ENCODE measurements around the gene THRA. TPM values are rescaled to one million over a fixed set of nuclear protein-coding genes. Genes with fewer than 3 reads are reported as not detected.
A peak's percentile ranks its signal among the peaks of the same experiment; 100 is the strongest.
"Not testable (repeated sequence)": the region's sequence is repeated elsewhere in the genome, so short reads cannot be mapped to it uniquely, and the experiment has no call there.

THRA gene
- polyA plus RNA-seq, 1 of the 3 experiments (the other 2 are of a cell fraction), result 23.1 TPM

GRCh38 chr17:40135817-40136216, 73.1 kb downstream of the THRA start:
- POLR2A ChIA-PET, result interaction anchor here (1.1 kb wide), 1 partner anchor 12 kb away, joined by 3 read pairs; no protein-coding TSS in a partner anchor
- Histone ChIP-seq H3K4me2 (no peak overlapping the region), H2AFZ (ENCODE audit: low read depth) (no peak overlapping the region), H3K36me3 (replicated peaks in 1 of 2; ENCODE audit: control insufficient read depth in 1 of 2, insufficient read depth in 2 of 2, low read length in 1 of 2) (peaks cover 58 to 68% of the 10 kb centered on the region in 2 experiments), H3K4me1 (ENCODE audit: control insufficient read depth in 1 of 2, insufficient read depth in 2 of 2, low read depth in 1 of 2, low read length in 1 of 2) (peaks cover 0 to 4% of the 10 kb centered on the region in 2 experiments; a peak in 1 of 4 replicates), H3K79me2 (ENCODE audit: insufficient read depth) (peaks cover 53% of the 10 kb centered on the region), H3K27ac (ENCODE audit: low read depth in 2 of 2, low read length in 1 of 2) (0 out of 4 replicates have a peak overlapping the region, but pooled peaks of 1 of the 2 experiments have one; percentile 1), H3K4me3 (ENCODE audit: low read depth in 2 of 2, low read length in 1 of 2) (no peak overlapping the region), H3K9me3 (no peaks in the 10 kb centered on the region), H3F3A (replicated peaks; ENCODE audit: insufficient read depth) (peaks cover 61% of the 10 kb centered on the region), H4K20me1 (ENCODE audit: insufficient read depth) (no peaks in the 10 kb centered on the region), H3K9ac (no peak overlapping the region), H3K9me2 (no peaks in the 10 kb centered on the region), H3K27me3 (ENCODE audit: insufficient read depth) (no peaks in the 10 kb centered on the region)
- no peak for TF ChIP-seq GABPA (IDR thresholded peaks at IDR 0.05; ENCODE audit: low read depth)
- TF ChIP-seq RAD21 (IDR thresholded peaks at IDR 0.05; ENCODE audit: low read length), result no peak
- peak; percentile 12; the same call in 1 of the 2 replicates for TF ChIP-seq CTCF (IDR thresholded peaks at IDR 0.05)
- CTCF ChIA-PET, result no interaction called here
- 97% methylated on average over 3 of the region's 3 CpGs for WGBS (ENCODE audit: low lambda C conversion rate)
- DNase-seq, result no peak

GRCh38 chr17:40139566-40140058, 76.8 kb downstream of the THRA start:
- TF ChIP-seq GABPA (IDR thresholded peaks at IDR 0.05; ENCODE audit: low read depth), result no peak
- no peak for TF ChIP-seq FOXM1 (IDR thresholded peaks at IDR 0.05; ENCODE audit: low read depth)
- no peak for TF ChIP-seq CHD2 (IDR thresholded peaks at IDR 0.05; ENCODE audit: low read length, partially characterized antibody)
- TF ChIP-seq JUND (IDR thresholded peaks at IDR 0.05), result no peak
- no peak for TF ChIP-seq POLR2AphosphoS5 (IDR thresholded peaks at IDR 0.05; ENCODE audit: low read depth, low read length)
- TF ChIP-seq EP300 (IDR thresholded peaks at IDR 0.05; ENCODE audit: borderline replicate concordance in 1 of 2, low read depth in 1 of 2, low read length in 1 of 2), result no peak
- no peak for TF ChIP-seq SIN3A (IDR thresholded peaks at IDR 0.05; ENCODE audit: borderline replicate concordance, low read depth, low read length)
- TF ChIP-seq EZH2phosphoT487 (IDR thresholded peaks at IDR 0.05; ENCODE audit: borderline replicate concordance, low read depth), result no peak
- TF ChIP-seq SMC3 (IDR thresholded peaks at IDR 0.05; ENCODE audit: low read depth, low read length), result no peak
- TF ChIP-seq RAD21 (IDR thresholded peaks at IDR 0.05; ENCODE audit: low read length), result no peak
- no peak for TF ChIP-seq MAX (IDR thresholded peaks at IDR 0.05; ENCODE audit: low read depth)
- no peak for TF ChIP-seq FOSL2 (IDR thresholded peaks at IDR 0.05; ENCODE audit: borderline replicate concordance, low read depth)
- TF ChIP-seq NRF1 (IDR thresholded peaks at IDR 0.05; ENCODE audit: low read depth, low read length), result no peak
- ChIA-PET CTCF (interaction anchor here (1.2 to 3.2 kb wide), 7 partner anchors 10 to 53 kb away, joined by 3 to 13 read pairs (median 5); no protein-coding TSS in a partner anchor), POLR2A (interaction anchor here (0.6 to 2.6 kb wide), 6 partner anchors 13 to 689 kb away, joined by 3 to 14 read pairs (median 3); partner anchors contain the start of gene MED1)
- peaks cover 32 to 54% of the 10 kb centered on the region in 2 experiments for H3K36me3 ChIP-seq (replicated peaks in 1 of 2; ENCODE audit: control insufficient read depth in 1 of 2, insufficient read depth in 2 of 2, low read length in 1 of 2)
- H3K4me3 ChIP-seq (ENCODE audit: low read depth in 2 of 2, low read length in 1 of 2), result peak overlapping the region; percentile 59 to 65
- no peaks in the 10 kb centered on the region for H3K9me3 ChIP-seq
- peak overlapping the region; percentile 93 for H3K4me2 ChIP-seq
- no peaks in the 10 kb centered on the region for H3K9me2 ChIP-seq
- peaks cover 4% of the 10 kb centered on the region in 2 experiments; a peak in 2 of 4 replicates for H3K4me1 ChIP-seq (ENCODE audit: control insufficient read depth in 1 of 2, insufficient read depth in 2 of 2, low read depth in 1 of 2, low read length in 1 of 2)
- no peak for DNase-seq
- peaks cover 69% of the 10 kb centered on the region for H3K79me2 ChIP-seq (ENCODE audit: insufficient read depth)
- H3K27ac ChIP-seq (ENCODE audit: low read depth in 2 of 2, low read length in 1 of 2), result peak overlapping the region; percentile 85 to 90
- H3F3A ChIP-seq (replicated peaks; ENCODE audit: insufficient read depth), result peaks cover 42% of the 10 kb centered on the region
- no peaks in the 10 kb centered on the region for H4K20me1 ChIP-seq (ENCODE audit: insufficient read depth)
- peak overlapping the region; percentile 87 for H2AFZ ChIP-seq (ENCODE audit: low read depth)
- peak overlapping the region; percentile 70 for H3K9ac ChIP-seq
- no peaks in the 10 kb centered on the region for H3K27me3 ChIP-seq (ENCODE audit: insufficient read depth)
- WGBS (ENCODE audit: low lambda C conversion rate), result 17% methylated on average over 14 of the region's 14 CpGs

- CTCF ChIA-PET; H3K4me3 ChIP-seq (ENCODE audit: low read depth in 2 of 2, low read length in 1 of 2); H3K9me2 ChIP-seq; H4K20me1 ChIP-seq (ENCODE audit: insufficient read depth); H2AFZ ChIP-seq (ENCODE audit: low read depth); H3K9ac ChIP-seq; H3K27ac ChIP-seq (ENCODE audit: low read depth in 2 of 2, low read length in 1 of 2); H3K4me2 ChIP-seq; H3K27me3 ChIP-seq (ENCODE audit: insufficient read depth); H3K9me3 ChIP-seq; H3K4me1 ChIP-seq (ENCODE audit: control insufficient read depth in 1 of 2, insufficient read depth in 2 of 2, low read depth in 1 of 2, low read length in 1 of 2); DNase-seq: not testable (repeated sequence)
- POLR2A ChIA-PET, result interaction anchor here (0.6 kb wide), 1 partner anchor 31 kb away, joined by 5 read pairs; no protein-coding TSS in a partner anchor
- Histone ChIP-seq H3F3A (replicated peaks; ENCODE audit: insufficient read depth) (peaks cover 16% of the 10 kb centered on the region), H3K36me3 (replicated peaks in 1 of 2; ENCODE audit: control insufficient read depth in 1 of 2, insufficient read depth in 2 of 2, low read length in 1 of 2) (peaks cover 18 to 43% of the 10 kb centered on the region in 2 experiments), H3K79me2 (ENCODE audit: insufficient read depth) (peaks cover 89% of the 10 kb centered on the region)
- WGBS (ENCODE audit: low lambda C conversion rate), result 98% methylated on average over 3 of the region's 3 CpGs
These were observed 80.4 kb downstream of the THRA start for GRCh38 chr17:40143166-40143565.

Data from SK-N-SH (cell line).